HG02885 (cell line): ENCODE measurements around the gene SOBP.

ENCODE experiments used
- ATAC-seq: cut with Tn5 transposase; IDR thresholded peaks from one replicate; pipeline ENCODE4 v1.9.1; 2021; ENCODE audit warnings: mild to moderate bottlenecking; ENCODE audit not compliant: unreplicated experiment, poor library complexity

The SOBP gene

DNA sequence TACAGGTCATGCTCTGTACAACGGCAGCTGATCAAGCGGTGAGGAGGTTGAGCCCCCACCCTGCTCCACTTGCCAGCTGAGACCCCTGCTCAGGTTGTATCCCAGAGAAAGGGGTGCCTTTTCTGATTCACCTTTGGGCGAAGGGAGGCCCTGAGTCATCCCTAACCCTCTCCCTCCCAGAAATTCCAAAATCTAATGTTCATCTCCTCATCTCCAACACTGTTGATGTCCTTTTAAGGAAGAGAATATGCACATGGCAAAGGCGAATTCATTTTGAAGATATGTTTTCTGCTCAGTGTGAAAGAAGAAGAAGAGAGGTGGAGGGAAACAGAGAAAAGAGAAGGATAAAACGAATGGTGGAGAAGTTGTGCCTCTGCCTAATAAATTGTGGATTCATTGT is 213.7 kb downstream of the SOBP start:
- no peak for ATAC-seq

DNA sequence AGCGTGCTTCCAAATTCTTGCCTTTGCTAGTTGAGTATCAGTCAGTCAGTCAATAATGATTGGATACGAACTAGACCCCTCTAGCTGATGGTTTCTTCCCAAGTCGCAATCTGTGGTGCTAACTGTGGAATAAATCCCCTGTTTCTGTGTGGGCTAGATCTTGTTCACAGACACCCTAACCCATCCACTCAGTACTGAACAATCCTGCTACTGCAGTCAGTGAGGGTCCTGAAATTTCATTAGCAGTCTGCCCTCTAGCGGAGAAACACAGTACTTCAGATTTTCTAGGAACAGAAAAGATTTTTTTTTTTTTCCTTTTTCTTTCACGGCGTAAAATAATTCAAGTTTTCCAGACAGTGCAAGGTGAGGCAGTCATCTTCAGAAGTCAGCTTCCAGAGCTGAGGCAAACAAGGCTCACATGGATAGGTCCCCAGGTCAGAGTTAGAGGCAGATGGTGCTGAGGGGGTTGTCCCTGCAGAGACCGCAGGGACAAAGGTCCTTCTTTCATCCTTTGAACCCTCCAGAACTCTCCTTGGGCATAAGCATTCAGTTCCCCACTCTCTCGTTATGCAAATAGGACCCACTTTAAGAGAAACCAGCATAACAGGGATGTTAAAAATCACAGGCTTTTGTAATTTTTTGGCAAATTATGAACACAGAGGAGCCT is 214.6 kb downstream of the SOBP start:
- no peak for ATAC-seq

DNA sequence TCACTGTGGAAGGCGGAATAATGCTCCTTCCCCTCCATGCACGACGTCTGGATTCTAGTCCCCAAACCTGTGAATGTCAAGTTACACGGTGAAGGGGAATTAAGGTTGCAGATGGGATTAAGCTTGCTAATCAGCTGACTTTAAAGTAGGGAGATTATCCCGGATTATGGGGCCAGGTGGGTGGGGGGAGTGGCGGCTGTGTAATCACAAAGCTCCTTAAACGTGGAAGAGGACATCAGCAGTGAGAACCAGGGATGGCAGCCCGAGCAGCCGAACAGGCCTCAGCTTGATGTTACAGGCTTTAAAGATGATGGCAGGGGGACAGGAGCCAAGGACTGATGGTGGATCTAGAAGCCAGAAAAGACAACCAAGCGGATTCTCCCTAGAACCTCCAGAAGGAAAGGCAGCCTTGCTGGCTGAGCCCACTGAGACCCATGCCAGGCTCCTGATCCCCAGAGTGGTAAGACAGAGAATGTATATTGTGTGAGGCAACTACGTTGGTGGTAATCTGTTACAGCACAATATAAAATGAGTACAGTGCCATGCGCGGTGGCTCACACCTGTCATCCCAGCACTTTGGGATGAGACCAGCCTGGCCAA is 216.7 kb downstream of the SOBP start:
- no peak for ATAC-seq

DNA sequence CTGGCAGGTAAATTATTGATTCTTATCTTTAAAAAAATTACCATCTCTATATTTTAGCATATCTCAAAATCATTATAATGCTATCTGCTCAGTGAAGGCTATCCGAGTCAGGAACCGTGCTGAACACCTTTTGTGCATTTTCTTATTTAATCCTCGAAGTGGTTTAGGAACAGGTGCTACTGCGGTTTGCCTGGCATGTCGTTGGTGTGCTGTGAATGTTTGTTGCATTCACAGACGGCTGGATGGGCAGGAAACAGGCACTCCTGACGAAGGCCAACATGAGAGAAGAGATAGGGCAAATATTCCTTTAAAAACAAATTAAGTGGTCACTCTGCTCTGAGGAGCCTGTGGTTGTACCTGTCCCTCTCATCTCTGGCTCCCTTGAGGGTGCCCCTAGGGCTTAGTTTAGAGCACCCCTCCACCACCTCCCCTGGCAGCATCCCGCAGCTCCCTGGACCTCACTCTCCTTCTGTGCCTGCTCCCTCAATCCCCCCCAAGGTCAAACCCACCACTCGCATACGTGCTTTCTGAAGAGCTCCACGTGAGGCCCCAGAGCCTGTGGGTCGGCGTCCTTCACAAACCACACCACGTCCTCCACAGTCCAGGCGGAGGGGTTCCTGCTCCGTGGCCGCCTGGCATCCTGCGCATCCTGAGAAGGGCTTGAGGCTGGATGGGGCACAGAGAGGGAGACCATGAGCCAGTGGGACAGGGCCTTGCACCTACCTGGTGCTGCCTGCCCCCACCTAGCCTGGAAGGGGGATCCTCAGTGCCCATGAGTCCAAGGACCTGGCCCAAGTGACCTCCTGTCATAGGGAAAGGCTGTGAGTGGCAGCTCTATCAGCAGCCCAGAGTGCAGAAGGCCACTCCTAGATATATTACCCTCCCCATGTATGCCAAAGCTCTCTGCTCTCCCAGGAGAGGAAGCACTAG is 217.7 kb downstream of the SOBP start:
- no peak for ATAC-seq

DNA sequence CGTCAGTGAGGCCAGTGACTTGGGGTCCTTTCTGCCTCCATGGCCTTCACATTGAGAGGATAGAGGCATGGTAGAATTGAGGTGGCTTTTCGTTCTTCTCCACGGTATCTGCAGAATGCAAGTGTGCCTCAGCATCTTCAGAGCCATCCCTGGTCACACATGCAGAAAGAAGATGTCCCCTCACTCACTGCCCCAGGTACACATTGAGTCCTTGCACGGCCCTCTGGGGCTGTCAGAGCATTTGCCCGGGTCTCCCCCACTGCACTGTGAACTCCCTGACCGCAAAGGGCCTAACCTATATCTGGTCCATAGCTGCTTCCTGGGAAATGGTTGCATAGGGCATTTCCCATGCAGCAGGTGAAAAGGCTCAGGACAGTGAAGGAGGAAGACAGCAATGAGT is 218.5 kb downstream of the SOBP start:
- ATAC-seq, result no peak

DNA sequence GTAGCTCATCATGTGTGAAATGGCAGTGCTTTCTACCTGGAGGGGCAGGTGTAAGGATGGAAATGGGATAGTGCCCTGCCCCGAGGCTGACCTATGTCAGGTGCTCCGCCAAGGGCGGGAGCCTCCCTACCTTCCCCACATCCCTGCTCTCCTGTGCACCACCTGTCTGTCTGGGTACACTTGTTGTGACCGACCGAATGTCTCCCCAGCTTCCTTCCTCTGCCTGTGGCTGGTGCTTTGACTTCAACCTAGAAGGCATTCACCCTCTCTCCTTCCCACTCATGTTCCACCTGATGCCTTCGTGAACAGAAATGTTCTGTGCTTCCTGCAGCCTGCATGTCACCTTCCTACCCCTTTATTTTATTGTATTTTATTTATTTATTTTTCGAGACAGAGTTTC is 219.4 kb downstream of the SOBP start:
- ATAC-seq, result no peak
